Peyer's patch (tissue), 4 donors: ENCODE results near the gene ZSCAN9. TPM values are rescaled to one million over a fixed set of nuclear protein-coding genes. Genes with fewer than 3 reads are reported as not detected.
A peak's percentile ranks its signal among the peaks of the same experiment; 100 is the strongest.

Experiments used
- DNase-seq, 3 donors: peaks; one replicate each; pipeline ENCODE4 v3.0.0-alpha.2; 2017 to 2019
- H3K27ac ChIP-seq, 4 donors: fragments of 200-600 bp; sonication (generic); one replicate each; pipeline ENCODE4 v1.5.1; 2016 to 2019
- H3K27me3 ChIP-seq, 2 donors: fragments of 200-600 bp; sonication (generic); one replicate each; pipeline ENCODE4 v1.5.1; 2019
- H3K36me3 ChIP-seq, 3 donors: fragments of 200-600 bp; sonication (generic); one replicate each; pipeline ENCODE4 v1.5.1; 2016 to 2019
- H3K4me1 ChIP-seq, 4 donors: fragments of 200-600 bp; sonication (generic); one replicate each; pipeline ENCODE4 v1.5.1; 2016 to 2019
- H3K4me3 ChIP-seq, 4 donors: fragments of 200-600 bp; sonication (generic); 1 replicate in 3 of 4; 2 replicates in 1 of 4; pipeline ENCODE4 v1.5.1; 2016 to 2019; ENCODE audit warnings: mild to moderate bottlenecking in 1 of 4
- H3K9me3 ChIP-seq, 4 donors: fragments of 200-600 bp; sonication (generic); one replicate each; pipeline ENCODE4 v1.5.1; 2016 to 2019; ENCODE audit warnings: mild to moderate bottlenecking in 1 of 4
- CTCF ChIP-seq, 6 experiments: fragments of 450-650 bp in 4 of 6; fragments of 200-600 bp in 2 of 6; sonication (generic) in 1 of 6; IDR thresholded peaks; one replicate each; pipeline ENCODE4 v1.5.1; 2017 to 2019; ENCODE audit warnings: antibody characterized with exemption in 6 of 6, mild to moderate bottlenecking in 3 of 6, moderate library complexity in 1 of 6
- POLR2A ChIP-seq, 2 donors: fragments of 450-650 bp; IDR thresholded peaks; one replicate each; pipeline ENCODE4 v1.5.1; 2017; ENCODE audit warnings: antibody characterized with exemption in 2 of 2, mild to moderate bottlenecking in 2 of 2, moderate library complexity in 2 of 2
- total RNA-seq, 4 donors: library from RNA; depleted of rRNA; stranded (reverse); fragments of >200 nt; gene quantifications; one replicate each; pipeline ENCODE4 v1.1.0, GENCODE V29; 2016

Gene ZSCAN9
- total RNA-seq, 4 donors from 2014 or later = 11.9 to 28.9 (median 22.7) TPM

GRCh38 chr6:28263922-28264321 lies 38.8 kb downstream of the ZSCAN9 start:
- no peaks in the 10 kb centered on the region for H3K36me3 ChIP-seq
- DNase-seq = no peak
- H3K27me3 ChIP-seq = no peaks in the 10 kb centered on the region
- no peak overlapping the region for H3K4me3 ChIP-seq
- TF ChIP-seq CTCF (IDR thresholded peaks at IDR 0.05) (no peak), POLR2A (IDR thresholded peaks at IDR 0.05) (no peak)
- no peaks in the 10 kb centered on the region for H3K9me3 ChIP-seq
- H3K4me1 ChIP-seq = peaks cover 0 to 6% (median 0%) of the 10 kb centered on the region in 4 donors
- no peak overlapping the region for H3K27ac ChIP-seq

- Histone ChIP-seq H3K27ac (no peak overlapping the region), H3K27me3 (no peaks in the 10 kb centered on the region), H3K4me1 (peaks cover 0 to 6% (median 0%) of the 10 kb centered on the region in 4 donors), H3K36me3 (no peaks in the 10 kb centered on the region), H3K9me3 (no peaks in the 10 kb centered on the region), H3K4me3 (no peak overlapping the region)
- DNase-seq = no peak
- TF ChIP-seq CTCF (IDR thresholded peaks at IDR 0.05) (no peak), POLR2A (IDR thresholded peaks at IDR 0.05) (no peak)
Observed at GRCh38 chr6:28264834-28265401, 39.8 kb downstream of the ZSCAN9 start.

GRCh38 chr6:28266563-28266961 lies 41.5 kb downstream of the ZSCAN9 start:
- Histone ChIP-seq H3K27me3 (no peaks in the 10 kb centered on the region), H3K9me3 (no peaks in the 10 kb centered on the region), H3K4me1 (peaks cover 0 to 6% (median 0%) of the 10 kb centered on the region in 4 donors), H3K4me3 (peak overlapping the region; percentile 57 to 90 (median 87)), H3K36me3 (no peaks in the 10 kb centered on the region), H3K27ac (peak overlapping the region in 3 of 4 donors; percentile 71 to 82 (median 78))
- DNase-seq = no peak
- TF ChIP-seq CTCF (IDR thresholded peaks at IDR 0.05) (no peak), POLR2A (IDR thresholded peaks at IDR 0.05) (no peak)

- DNase-seq = peak; percentile 78 to 92 (median 81)
- H3K27me3 ChIP-seq = no peaks in the 10 kb centered on the region
- TF ChIP-seq POLR2A (IDR thresholded peaks at IDR 0.05) (peak; percentile 35 to 45), CTCF (IDR thresholded peaks at IDR 0.05) (no peak)
Observed at GRCh38 chr6:28266962-28267694, 42.1 kb downstream of the ZSCAN9 start, which contains the start of gene ZSCAN26. Gene ZSCAN26, plus strand, starts transcription at chr6:28267143. Its CDS starts 4,777 bp downstream, at chr6:28271920.

GRCh38 chr6:28267695-28268059 lies 42.6 kb downstream of the ZSCAN9 start:
- Histone ChIP-seq H3K27me3 (no peaks in the 10 kb centered on the region), H3K27ac (peak overlapping the region in 2 of 4 donors; percentile 78 to 82), H3K36me3 (peaks cover 0 to 10% (median 0%) of the 10 kb centered on the region in 3 donors), H3K9me3 (no peaks in the 10 kb centered on the region), H3K4me3 (peak overlapping the region; percentile 57 to 90 (median 87)), H3K4me1 (peaks cover 0 to 6% (median 0%) of the 10 kb centered on the region in 4 donors)
- no peak for DNase-seq
- no peak for TF ChIP-seq POLR2A (IDR thresholded peaks at IDR 0.05)
- TF ChIP-seq CTCF (IDR thresholded peaks at IDR 0.05) = no peak

More at GRCh38 chr6:28266962-28267694, 42.1 kb downstream of the ZSCAN9 start, which contains the start of gene ZSCAN26:
- Histone ChIP-seq H3K27ac (peak within 1 kb of the TSS; percentile 71 to 84 (median 80)), H3K4me3 (peak within 1 kb of the TSS; percentile 57 to 90 (median 87)), H3K4me1 (peaks cover 0 to 6% (median 0%) of the 10 kb centered on the region in 4 donors), H3K36me3 (peaks cover 0 to 5% (median 0%) of the 10 kb centered on the region in 3 donors), H3K9me3 (no peaks in the 10 kb centered on the region)
